Rectal smooth muscle tissue (tissue), 1 donor: ENCODE measurements around the gene RPL27.

ENCODE experiments used
- H3K27ac ChIP-seq: one replicate; pipeline ENCODE4 v1.7.0; 2013; ENCODE audit warnings: low read depth, low read length, inconsistent platforms
- H3K27me3 ChIP-seq: one replicate; pipeline ENCODE4 v1.7.0; 2013; ENCODE audit warnings: low read length; ENCODE audit not compliant: control insufficient read depth, insufficient read depth
- H3K36me3 ChIP-seq: one replicate; pipeline ENCODE4 v1.7.0; 2013; ENCODE audit warnings: low read length; ENCODE audit not compliant: control insufficient read depth, insufficient read depth
- H3K4me1 ChIP-seq: one replicate; pipeline ENCODE4 v1.7.0; 2013; ENCODE audit warnings: low read length; ENCODE audit not compliant: control insufficient read depth, insufficient read depth
- H3K4me3 ChIP-seq: one replicate; pipeline ENCODE4 v1.7.0; 2013; ENCODE audit warnings: low read length
- H3K9ac ChIP-seq: one replicate; pipeline ENCODE4 v1.7.0; 2013; ENCODE audit warnings: low read length

RPL27 gene

DNA sequence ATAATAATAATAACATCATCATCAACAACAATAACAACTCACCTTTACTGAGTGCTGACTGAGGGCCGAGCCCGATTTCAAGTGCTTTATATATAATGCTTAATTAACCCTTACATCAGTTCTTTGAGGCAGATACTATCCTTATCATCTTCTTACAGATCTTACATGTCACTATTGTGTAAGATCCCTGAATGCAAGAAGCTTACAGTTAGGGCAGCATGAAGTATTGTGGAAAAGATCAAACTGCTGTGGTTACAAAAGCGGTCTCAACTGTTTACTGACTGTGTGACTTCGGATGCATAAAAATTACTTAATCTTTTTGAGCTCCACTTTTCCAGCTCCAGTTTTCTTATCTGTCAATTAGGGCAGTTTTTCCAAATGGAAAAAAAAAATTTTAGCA is 20.7 kb downstream of the RPL27 start:
- H3K4me3 ChIP-seq: peak overlapping the region; percentile 18
- no peaks in the 10 kb centered on the region for H3K27me3 ChIP-seq
- peaks cover 13% of the 10 kb centered on the region for H3K4me1 ChIP-seq

DNA sequence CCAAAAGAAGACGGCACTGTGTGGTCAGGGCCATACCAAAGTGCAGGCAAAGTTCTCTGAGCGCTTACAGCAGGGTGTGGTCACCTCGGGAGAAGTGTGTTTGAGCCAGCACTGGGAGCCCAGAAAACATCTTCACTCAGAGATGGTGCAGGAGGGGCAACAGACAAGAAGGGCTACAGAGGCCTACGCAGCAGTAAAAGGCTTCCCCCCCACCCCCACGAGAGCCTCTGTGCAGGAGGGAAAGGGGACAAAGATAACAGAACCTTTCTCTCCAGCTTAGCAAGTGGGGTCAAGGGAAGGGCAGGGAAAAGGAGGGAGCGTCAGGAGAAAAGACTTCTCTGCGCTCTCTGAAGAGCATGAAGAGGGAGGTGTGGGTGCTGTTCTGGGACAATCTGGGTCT is 21.2 kb downstream of the RPL27 start:
- Histone ChIP-seq H3K4me1 (peaks cover 13% of the 10 kb centered on the region), H3K9ac (no peak overlapping the region), H3K36me3 (peaks cover 12% of the 10 kb centered on the region), H3K4me3 (peak overlapping the region; percentile 41), H3K27me3 (no peaks in the 10 kb centered on the region), H3K27ac (peak overlapping the region; percentile 50)

More for the DNA sequence above, 20.7 kb downstream of the RPL27 start:
- Histone ChIP-seq H3K27ac (no peak overlapping the region), H3K9ac (no peak overlapping the region), H3K36me3 (peaks cover 12% of the 10 kb centered on the region)

DNA sequence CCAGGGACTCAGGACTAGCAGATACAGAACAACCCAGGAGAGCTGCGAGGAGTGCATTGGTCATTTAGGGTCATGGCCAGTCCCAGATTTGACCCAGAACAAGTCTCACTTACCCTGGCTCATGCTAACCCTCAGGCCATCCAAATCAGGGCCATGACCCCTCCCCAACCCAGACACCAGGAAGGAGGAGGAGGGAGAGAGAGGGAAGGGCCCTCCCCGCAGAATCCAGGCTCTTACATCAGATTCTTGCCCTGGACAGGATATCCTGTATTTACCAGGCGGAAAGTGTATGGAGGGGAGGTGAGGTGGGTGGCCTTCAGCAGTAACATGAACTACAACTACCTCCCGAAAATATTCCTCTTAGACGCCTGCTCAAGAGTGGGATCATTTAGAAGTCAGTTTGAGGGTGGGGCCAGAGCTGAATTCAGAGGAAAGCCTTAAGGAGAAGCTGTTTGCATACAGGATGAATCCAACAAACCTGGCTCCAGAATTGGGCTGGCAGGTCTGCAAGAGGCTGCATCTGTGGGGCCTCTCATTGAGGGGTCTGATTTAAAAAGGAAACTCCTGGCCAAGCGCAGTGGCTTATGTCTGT is 21.9 kb downstream of the RPL27 start:
- Histone ChIP-seq H3K4me3 (no peak overlapping the region), H3K27me3 (no peaks in the 10 kb centered on the region), H3K9ac (no peak overlapping the region), H3K36me3 (peaks cover 8% of the 10 kb centered on the region), H3K27ac (peak overlapping the region; percentile 50), H3K4me1 (peaks cover 13% of the 10 kb centered on the region)

DNA sequence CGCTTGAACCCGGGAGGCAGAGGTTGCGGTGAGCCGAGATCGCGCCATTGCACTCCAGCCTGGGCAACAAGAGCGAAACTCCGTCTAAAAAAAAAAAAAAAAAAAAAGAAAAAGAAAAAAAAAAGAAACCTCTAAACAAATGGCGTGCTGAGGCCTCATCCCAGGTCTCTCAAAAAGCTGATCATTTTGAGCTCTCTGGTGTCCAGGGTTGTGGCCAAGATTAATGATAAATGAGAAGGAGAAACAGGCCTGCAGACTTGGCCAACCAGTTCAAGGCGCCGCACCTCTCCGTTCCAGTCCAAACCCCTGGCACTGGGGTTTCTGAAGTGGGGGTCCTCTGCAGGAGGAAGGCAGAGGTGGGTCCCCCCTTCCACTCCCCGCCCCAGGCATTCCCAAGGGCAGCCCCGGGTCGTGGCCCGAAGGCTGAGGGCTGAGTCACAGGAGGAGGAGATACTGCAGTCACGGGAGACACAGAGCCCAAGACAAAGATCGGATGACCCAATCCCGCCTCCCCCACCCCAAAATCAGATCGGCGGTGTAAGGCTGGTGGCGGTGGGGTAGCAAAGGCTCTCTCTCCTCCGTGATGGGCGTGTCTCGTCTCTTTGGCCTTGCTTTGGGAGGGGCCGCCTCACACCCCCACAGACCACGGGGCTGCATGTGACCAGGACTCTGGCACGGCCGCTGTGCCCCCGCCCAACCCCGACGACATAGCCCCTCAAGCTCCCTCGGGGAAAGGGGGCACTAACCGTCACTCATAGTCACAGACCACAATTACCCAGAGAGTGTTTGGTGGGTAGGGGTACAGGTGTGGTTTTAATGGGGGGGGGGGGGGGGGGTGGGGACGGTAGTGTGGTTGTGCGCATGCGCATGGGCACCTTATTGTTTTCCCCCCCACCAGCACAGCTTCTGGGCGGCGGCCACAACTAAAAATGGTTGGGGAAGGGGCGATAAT is 22.8 kb downstream of the RPL27 start:
- Histone ChIP-seq H3K36me3 (peaks cover 8% of the 10 kb centered on the region), H3K4me3 (peak overlapping the region; percentile 99), H3K27me3 (no peaks in the 10 kb centered on the region), H3K4me1 (peaks cover 13% of the 10 kb centered on the region), H3K9ac (peak overlapping the region; percentile 70), H3K27ac (peak overlapping the region; percentile 82)

DNA sequence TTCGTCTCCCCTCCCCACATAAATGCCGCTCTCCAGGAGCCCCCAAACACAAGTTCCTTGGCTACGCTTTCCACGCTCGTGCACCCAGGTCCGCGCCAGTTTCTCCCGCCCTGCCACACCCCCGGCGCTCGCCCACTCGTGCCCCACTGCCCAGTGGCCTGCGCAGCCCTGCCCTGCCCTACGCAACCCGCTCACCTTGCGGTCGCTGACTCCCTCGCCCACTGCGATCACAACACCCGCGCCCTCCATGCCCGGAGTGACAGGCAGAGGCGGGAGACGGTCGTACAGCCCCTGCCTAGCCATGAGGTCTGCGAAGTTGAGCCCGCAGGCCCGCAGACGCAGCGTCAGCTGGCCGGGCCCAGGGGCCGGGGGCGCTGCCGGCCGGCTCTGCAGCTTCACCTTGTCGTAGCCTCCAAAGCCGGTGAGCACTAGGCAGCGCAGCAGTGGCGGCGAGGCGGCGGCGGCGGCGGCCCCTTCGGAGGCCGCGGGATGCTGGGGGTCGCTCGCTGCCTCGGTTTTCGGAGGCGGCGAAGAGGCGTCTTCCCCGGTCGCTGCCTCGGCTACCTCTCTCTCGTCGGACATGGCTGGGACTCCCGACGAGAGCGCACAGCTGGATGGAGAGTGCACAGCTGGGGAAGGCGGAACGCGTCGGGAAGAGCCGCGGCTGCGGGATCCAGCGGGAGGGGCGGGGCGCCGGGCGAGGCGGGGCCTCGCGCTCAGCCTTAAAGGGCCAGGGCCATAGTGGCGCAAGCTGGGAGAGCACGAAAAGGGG is 23.7 kb downstream of the RPL27 start, which contains the start of gene VAT1:
VAT1 (minus strand) TSS at position 645 of the 772 bp plus-strand sequence; CDS start at position 582, 63 bp downstream.
- Histone ChIP-seq H3K36me3 (peaks cover 8% of the 10 kb centered on the region), H3K4me3 (peak within 1 kb of the TSS; percentile 99), H3K4me1 (peaks cover 13% of the 10 kb centered on the region), H3K9ac (peak within 1 kb of the TSS; percentile 70), H3K27ac (peak within 1 kb of the TSS; percentile 82), H3K27me3 (no peaks in the 10 kb centered on the region)

DNA sequence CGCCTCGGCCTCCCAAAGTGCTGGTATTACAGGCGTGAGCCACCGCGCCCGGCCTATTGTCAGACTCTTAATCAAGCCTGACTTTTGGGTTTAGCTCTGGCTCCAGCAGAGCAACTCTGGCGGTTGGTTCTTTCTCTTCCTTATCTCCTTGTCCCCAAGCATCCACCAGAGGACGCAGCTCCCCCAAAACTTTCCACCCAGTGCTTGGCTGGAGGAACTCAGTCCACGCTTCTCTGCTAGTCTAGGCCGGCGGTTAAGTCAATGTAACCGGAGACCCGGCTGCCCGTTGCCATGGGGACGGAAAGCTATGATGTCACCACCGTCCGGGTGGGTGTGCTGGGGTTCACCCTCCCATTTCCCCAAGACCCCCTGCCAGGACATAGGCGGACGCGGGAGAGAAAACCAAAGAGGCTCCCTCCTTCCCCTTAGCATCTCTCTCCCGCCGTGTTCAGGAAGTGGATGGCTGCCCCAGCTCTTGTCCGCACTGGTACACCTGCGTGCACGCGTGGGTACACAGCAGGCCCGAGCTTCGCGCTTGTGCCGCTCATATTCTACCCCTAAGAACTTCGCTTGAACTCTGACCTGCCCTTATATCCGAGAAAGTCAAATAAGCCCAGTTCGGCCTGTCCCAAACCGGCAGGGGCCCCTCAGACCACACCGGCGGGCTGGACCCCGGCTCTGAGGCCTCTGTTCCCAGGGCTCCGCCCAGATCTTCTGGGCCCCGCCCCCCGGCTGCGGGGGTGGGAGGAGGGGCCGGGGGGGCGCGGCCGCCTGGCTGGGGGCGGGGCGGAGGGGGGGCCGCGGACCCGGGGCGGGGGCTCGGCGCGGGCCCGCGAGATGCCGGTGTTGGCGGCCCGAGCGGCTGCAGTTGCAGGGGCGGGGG is 26.4 kb downstream of the RPL27 start, which contains the start of gene RND2:
RND2 (plus strand) TSS at position 825 of the 883 bp plus-strand sequence. CDS start 117 bp downstream, outside the sequence.
- Histone ChIP-seq H3K27me3 (no peaks in the 10 kb centered on the region), H3K9ac (peak within 1 kb of the TSS; percentile 54), H3K36me3 (no peaks in the 10 kb centered on the region), H3K27ac (peak within 1 kb of the TSS; percentile 70), H3K4me1 (peaks cover 6% of the 10 kb centered on the region), H3K4me3 (peak within 1 kb of the TSS; percentile 78)

DNA sequence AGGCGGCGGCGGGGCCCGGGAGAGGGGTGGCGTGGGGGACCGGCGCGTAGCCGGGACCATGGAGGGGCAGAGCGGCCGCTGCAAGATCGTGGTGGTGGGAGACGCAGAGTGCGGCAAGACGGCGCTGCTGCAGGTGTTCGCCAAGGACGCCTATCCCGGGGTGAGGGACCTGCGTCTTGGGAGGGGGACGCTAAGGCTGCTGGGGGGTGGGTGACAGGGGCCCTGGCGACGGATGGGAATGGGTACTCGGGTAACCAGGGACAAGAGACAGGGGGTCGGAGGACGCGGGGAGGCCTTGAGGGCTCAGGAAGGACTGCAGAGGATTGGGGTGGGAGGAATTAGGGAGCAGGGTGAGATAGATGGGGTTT is 27.1 kb downstream of the RPL27 start:
- no peaks in the 10 kb centered on the region for H3K27me3 ChIP-seq
- H3K4me3 ChIP-seq: peak overlapping the region; percentile 45
- no peak overlapping the region for H3K9ac ChIP-seq
- H3K27ac ChIP-seq: no peak overlapping the region
- peaks cover under 1% of the 10 kb centered on the region for H3K4me1 ChIP-seq
- H3K36me3 ChIP-seq: no peaks in the 10 kb centered on the region

DNA sequence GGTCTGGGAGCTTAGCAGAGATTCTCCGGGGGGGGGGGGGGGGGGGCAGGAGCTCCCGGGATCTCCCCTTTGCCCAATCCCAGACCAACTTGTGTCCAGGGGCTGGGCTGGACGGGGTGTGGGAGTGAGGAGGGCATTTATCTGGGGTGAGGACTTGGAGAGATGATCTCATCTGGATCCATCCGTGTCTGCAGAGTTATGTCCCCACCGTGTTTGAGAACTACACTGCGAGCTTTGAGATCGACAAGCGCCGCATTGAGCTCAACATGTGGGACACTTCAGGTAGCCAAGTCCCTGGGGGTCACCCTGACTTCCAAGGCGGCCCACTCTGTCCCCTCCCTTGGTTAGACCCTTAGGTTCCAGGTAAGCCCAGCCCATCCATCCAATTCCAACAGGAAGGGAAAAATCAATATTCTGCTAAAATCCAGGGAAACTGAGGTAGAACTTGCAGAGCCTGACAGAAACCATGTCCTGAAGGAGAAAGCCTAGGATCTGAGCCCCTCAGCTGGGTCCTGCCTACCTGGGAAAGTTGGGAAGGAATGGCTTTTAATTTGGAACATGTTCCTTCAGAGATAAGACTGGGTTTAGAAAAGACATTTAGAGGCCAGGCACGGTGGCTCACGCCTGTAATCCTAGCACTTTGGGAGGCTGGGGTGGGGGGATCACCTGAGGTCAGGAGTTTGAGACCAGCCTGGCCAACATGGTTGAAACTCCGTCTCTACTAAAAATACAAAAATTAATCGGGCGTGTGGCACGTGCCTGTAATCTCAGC is 27.7 kb downstream of the RPL27 start:
- Histone ChIP-seq H3K4me3 (no peak overlapping the region), H3K9ac (no peak overlapping the region), H3K27ac (no peak overlapping the region), H3K4me1 (no peaks in the 10 kb centered on the region), H3K36me3 (no peaks in the 10 kb centered on the region), H3K27me3 (no peaks in the 10 kb centered on the region)

DNA sequence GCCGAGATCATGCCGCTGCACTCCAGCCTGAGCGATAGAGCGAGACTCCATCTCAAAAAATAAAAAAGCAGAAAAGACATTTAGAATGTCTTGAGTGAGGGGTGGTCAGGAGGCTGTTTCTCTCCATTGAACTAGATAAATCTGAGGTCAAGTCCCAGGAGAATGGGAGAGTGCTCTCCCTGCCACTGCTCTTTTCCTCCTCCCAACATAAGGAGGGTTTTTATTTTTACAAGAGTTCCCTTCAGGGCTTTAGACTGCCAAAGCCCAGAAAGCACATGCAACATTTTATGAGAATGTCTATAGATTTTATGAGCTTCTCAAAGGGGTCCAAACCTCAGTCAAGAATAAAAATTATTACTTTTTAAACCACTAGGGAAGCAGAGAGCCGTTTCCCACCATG is 28.4 kb downstream of the RPL27 start:
- Histone ChIP-seq H3K36me3 (no peaks in the 10 kb centered on the region), H3K27ac (no peak overlapping the region), H3K4me1 (no peaks in the 10 kb centered on the region), H3K27me3 (no peaks in the 10 kb centered on the region), H3K9ac (no peak overlapping the region), H3K4me3 (no peak overlapping the region)

DNA sequence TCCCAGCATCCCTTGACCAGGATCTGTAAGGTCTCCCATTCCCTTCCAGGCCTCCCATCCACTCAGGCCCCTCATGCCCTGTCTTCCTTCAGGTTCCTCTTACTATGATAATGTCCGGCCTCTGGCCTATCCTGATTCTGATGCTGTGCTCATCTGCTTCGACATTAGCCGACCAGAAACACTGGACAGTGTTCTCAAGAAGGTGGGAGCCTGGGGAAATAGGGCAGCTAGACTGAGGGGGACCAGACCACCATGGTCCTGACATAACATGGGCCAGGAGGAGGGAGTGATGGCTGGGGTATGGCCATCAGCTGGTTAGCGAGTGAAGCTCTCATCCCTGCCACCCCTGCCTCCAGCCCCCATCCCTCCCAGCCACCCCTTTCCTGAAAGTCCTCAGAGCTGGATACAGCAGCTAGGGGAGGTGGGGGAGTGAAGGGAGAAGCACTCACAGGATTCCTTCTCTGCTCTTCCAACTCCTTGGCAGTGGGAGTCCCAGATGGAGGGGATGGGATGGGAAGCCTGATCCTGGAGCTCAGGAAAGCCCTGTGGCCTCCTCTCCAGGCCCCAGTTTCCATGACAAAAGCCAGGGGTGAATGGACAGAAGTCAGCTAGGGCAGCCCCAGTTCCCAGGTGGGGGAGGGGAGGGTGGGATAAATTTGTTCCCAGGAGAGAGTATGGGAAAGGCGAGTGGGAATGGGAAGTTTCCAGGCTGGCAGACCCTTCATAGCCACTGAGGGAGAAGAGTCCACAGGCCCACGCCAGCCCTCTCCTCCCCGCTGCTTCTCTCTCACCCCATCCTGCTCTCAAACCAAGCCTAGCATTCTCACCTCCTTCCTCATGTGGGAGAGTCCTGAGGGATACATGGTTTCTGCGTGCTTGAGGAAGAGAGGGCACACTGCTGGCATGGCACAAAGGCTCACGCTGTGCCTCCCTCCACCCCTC is 29.1 kb downstream of the RPL27 start:
- Histone ChIP-seq H3K4me1 (no peaks in the 10 kb centered on the region), H3K27ac (no peak overlapping the region), H3K9ac (no peak overlapping the region), H3K4me3 (no peak overlapping the region), H3K27me3 (no peaks in the 10 kb centered on the region), H3K36me3 (no peaks in the 10 kb centered on the region)
